Testis (tissue), 3 donors: Measurements from ENCODE around the gene CSMD2. TPM values are rescaled to one million over a fixed set of nuclear protein-coding genes. Genes with fewer than 3 reads are reported as not detected.

ENCODE experiments used
- DNase-seq: peaks from one replicate; pipeline ENCODE4 v3.0.0-alpha.2; 2019
- H3K27ac ChIP-seq, 2 donors: fragments of 200-600 bp; sonication (generic); one replicate each; pipeline ENCODE4 v1.5.1; 2019
- H3K27me3 ChIP-seq: fragments of 200-600 bp; sonication (generic); one replicate; pipeline ENCODE4 v1.5.1; 2019
- H3K36me3 ChIP-seq: fragments of 200-600 bp; sonication (generic); one replicate; pipeline ENCODE4 v1.5.1; 2017; ENCODE audit warnings: low read depth; ENCODE audit errors: missing control alignments
- H3K4me1 ChIP-seq: fragments of 200-600 bp; sonication (generic); one replicate; pipeline ENCODE4 v1.5.1; 2019
- H3K4me3 ChIP-seq, 2 donors: fragments of 200-600 bp; sonication (generic); one replicate each; pipeline ENCODE4 v1.5.1; 2017 to 2019
- H3K9me3 ChIP-seq: fragments of 200-600 bp; sonication (generic); one replicate; pipeline ENCODE4 v1.5.1; 2017
- POLR2A ChIP-seq: fragments of 450-650 bp; IDR thresholded peaks from one replicate; pipeline ENCODE4 v1.6.1; 2017; ENCODE audit warnings: antibody characterized with exemption, mild to moderate bottlenecking, moderate library complexity
- WGBS, 2 donors: methylation state at CpG; one replicate each; pipeline ENCODE4 v1.1.5; 2018; 5-methylcytosine and 5-hydroxymethylcytosine counted together
- intact Hi-C: fragments of 100-400 bp; cut with DNase I; formaldehyde crosslinking; loops from one replicate; pipeline ENCODE4 v1.15.1; 2023; ENCODE audit warnings: low total_unique reads
- polyA plus RNA-seq: library from polyadenylated mRNA; stranded (reverse); fragments of 350-450 nt; fragmentation: Illumina TruSeq; extraction: RNeasy Lipid Tissue Mini Kit (QIAGEN cat#74804); gene quantifications from one replicate; pipeline ENCODE4 v1.2.3, GENCODE V29; 2014; ENCODE audit warnings: low read depth, low replicate concordance; ENCODE audit not compliant: insufficient read depth
- total RNA-seq, 2 donors: library from RNA; depleted of rRNA; stranded (reverse); fragments of >200 nt; gene quantifications; one replicate each; pipeline ENCODE4 v1.2.3, GENCODE V29; 2016
- TF ChIP-seq, protein P1 (sequence below), 3 experiments: fragments of 450-650 bp in 2 of 3; fragments of 200-600 bp in 1 of 3; sonication (generic) in 1 of 3; IDR thresholded peaks; one replicate each; pipeline ENCODE4 v1.5.1; 2016 to 2019; ENCODE audit warnings: antibody characterized with exemption in 3 of 3, mild to moderate bottlenecking in 2 of 3, moderate library complexity in 1 of 3

The CSMD2 gene
- total and polyA plus RNA-seq, 3 donors from 2014 or later: 1.2 to 3.8 (median 2.7) TPM

DNA sequence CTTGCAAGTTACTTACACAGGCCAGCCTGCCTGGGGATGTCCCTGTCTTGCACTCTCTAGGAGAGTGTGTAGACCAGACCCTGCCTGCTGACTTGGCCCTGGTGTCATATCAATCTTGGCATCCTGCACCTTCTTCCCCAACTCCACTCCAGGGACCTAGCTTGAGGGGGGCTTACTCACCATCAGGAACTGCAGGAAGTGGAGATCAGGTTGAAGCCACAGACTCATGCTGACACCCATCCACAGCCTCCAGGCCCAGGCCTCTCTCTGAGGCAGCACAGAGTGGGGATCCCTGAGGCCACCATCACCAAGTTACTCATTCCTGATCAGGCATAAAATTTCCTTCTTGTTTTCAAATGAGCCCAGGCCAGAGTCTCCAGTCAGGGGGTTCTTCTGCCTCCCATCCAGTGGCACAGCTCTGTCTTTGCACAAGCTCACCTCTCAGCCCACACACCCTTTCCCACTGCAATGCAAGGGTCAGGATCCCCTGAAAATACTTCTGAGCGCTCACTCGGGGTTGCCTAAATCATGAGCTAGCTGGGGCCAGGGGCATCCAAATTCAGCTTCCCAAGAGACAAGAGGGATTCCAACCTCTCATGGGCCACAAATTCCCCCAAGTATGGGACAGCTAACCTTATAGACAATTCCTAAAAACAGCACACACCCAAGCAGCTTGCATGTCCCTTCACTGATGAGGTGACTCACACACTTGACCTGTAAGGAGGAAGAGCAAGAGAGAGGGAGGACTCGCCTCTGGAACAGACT is 33.5 kb downstream of the CSMD2 start:
- TF ChIP-seq POLR2A: no peak
- TF ChIP-seq, protein P1, sequence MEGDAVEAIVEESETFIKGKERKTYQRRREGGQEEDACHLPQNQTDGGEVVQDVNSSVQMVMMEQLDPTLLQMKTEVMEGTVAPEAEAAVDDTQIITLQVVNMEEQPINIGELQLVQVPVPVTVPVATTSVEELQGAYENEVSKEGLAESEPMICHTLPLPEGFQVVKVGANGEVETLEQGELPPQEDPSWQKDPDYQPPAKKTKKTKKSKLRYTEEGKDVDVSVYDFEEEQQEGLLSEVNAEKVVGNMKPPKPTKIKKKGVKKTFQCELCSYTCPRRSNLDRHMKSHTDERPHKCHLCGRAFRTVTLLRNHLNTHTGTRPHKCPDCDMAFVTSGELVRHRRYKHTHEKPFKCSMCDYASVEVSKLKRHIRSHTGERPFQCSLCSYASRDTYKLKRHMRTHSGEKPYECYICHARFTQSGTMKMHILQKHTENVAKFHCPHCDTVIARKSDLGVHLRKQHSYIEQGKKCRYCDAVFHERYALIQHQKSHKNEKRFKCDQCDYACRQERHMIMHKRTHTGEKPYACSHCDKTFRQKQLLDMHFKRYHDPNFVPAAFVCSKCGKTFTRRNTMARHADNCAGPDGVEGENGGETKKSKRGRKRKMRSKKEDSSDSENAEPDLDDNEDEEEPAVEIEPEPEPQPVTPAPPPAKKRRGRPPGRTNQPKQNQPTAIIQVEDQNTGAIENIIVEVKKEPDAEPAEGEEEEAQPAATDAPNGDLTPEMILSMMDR (IDR thresholded peaks at IDR 0.05): no peak
- DNase-seq: no peak
- intact Hi-C loops: no loop called here
- H3K9me3 ChIP-seq: no peaks in the 10 kb centered on the region
- H3K4me1 ChIP-seq: no peaks in the 10 kb centered on the region
- H3K27me3 ChIP-seq: no peaks in the 10 kb centered on the region
- H3K36me3 ChIP-seq: no peaks in the 10 kb centered on the region
- 90 to 96% methylated on average over 3 of the region's 3 CpGs for whole genome bisulfite sequencing, 2 donors
- no peak overlapping the region for H3K4me3 ChIP-seq
- no peak overlapping the region for H3K27ac ChIP-seq

DNA sequence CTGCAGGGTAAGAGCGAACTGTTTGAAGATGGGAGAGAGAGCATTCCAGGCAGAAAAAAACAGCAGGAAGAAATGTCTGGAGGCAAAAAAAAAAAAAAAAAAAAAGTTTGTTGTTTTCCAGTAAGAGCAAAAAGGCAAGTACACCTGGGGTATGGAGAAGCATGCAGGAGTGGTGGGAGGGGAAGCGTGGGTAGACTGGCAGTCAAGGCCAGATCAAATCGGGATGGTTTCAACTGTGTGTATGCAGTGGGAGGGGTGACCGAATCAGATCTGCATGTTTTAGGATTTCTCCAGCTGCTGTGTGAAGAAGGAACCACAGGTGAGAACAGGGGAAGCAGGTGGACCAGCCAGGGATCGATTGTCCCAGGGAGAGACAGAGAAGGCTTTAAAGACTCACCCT is 34.7 kb downstream of the CSMD2 start:
- DNase-seq: no peak
- TF ChIP-seq POLR2A: no peak
- TF ChIP-seq, protein P1 (IDR thresholded peaks at IDR 0.05): no peak
- WGBS, 2 donors: 71 to 75% methylated on average over 5 of the region's 5 CpGs

GRCh38 chr1:34129630-34130029 is 35.4 kb downstream of the CSMD2 start:
- H3K27ac ChIP-seq: no peak overlapping the region
- no peaks in the 10 kb centered on the region for H3K27me3 ChIP-seq
- TF ChIP-seq, protein P1 (IDR thresholded peaks at IDR 0.05): no peak
- TF ChIP-seq POLR2A: no peak
- WGBS, 2 donors: 75 to 93% methylated on average over 6 of the region's 6 CpGs
- no peaks in the 10 kb centered on the region for H3K4me1 ChIP-seq
- no peak for DNase-seq
- H3K9me3 ChIP-seq: no peaks in the 10 kb centered on the region
- intact Hi-C loops: no loop called here
- no peak overlapping the region for H3K4me3 ChIP-seq
- no peaks in the 10 kb centered on the region for H3K36me3 ChIP-seq

More for the DNA sequence above, 34.7 kb downstream of the CSMD2 start:
- intact Hi-C loops: no loop called here
- H3K27me3 ChIP-seq: no peaks in the 10 kb centered on the region
- H3K27ac ChIP-seq: no peak overlapping the region
- H3K9me3 ChIP-seq: no peaks in the 10 kb centered on the region
- H3K36me3 ChIP-seq: no peaks in the 10 kb centered on the region
- no peaks in the 10 kb centered on the region for H3K4me1 ChIP-seq
- H3K4me3 ChIP-seq: no peak overlapping the region

- no peaks in the 10 kb centered on the region for H3K9me3 ChIP-seq
- no peak overlapping the region for H3K4me3 ChIP-seq
- no peaks in the 10 kb centered on the region for H3K36me3 ChIP-seq
- no peak overlapping the region for H3K27ac ChIP-seq
- H3K4me1 ChIP-seq: no peaks in the 10 kb centered on the region
- intact Hi-C loops: no loop called here
- 88 to 91% methylated on average over 9 to 13 of the region's 13 CpGs for WGBS, 2 donors
- TF ChIP-seq, protein P1 (IDR thresholded peaks at IDR 0.05): no peak
- no peak for TF ChIP-seq POLR2A
- H3K27me3 ChIP-seq: no peaks in the 10 kb centered on the region
- DNase-seq: no peak
Observed at GRCh38 chr1:34128186-34128889, 36.7 kb downstream of the CSMD2 start.
